Lower lobe of right lung (tissue), 2 donors: ENCODE results near the gene ABCC11. TPM values are rescaled to one million over a fixed set of nuclear protein-coding genes. Genes with fewer than 3 reads are reported as not detected.

ENCODE experiments used
- ATAC-seq, 2 donors: fragments of 200-7000 bp; cut with Tn5 transposase; one replicate each; pipeline ENCODE4 v1.9.1; 2020 to 2022; ENCODE audit warnings: mild to moderate bottlenecking in 2 of 2, moderate library complexity in 2 of 2
- DNase-seq: peaks from one replicate; pipeline ENCODE4 v3.0.0-alpha.2; 2020
- H3K27ac ChIP-seq: fragments of 200-600 bp; one replicate; pipeline ENCODE4 v1.8.0; 2022
- H3K27me3 ChIP-seq: fragments of 200-600 bp; one replicate; pipeline ENCODE4 v1.8.0; 2022; ENCODE audit warnings: low read depth
- H3K36me3 ChIP-seq: fragments of 200-600 bp; one replicate; pipeline ENCODE4 v1.8.0; 2022; ENCODE audit warnings: mild to moderate bottlenecking
- H3K4me1 ChIP-seq: fragments of 200-600 bp; one replicate; pipeline ENCODE4 v1.8.0; 2022
- H3K4me3 ChIP-seq: fragments of 200-600 bp; one replicate; pipeline ENCODE4 v1.8.0; 2022; ENCODE audit warnings: mild to moderate bottlenecking
- H3K9me3 ChIP-seq: fragments of 200-600 bp; one replicate; pipeline ENCODE4 v1.8.0; 2022
- intact Hi-C: fragments of 100-400 bp; cut with DNase I; formaldehyde crosslinking; loops from one replicate; pipeline ENCODE4 v1.11.0; 2022
- total RNA-seq: library from RNA; stranded (reverse); fragmentation: NEBNext Ultra II Directional; extraction: Animal tissue kit (Norgen Biotek cat#: 25700); gene quantifications from one replicate; pipeline ENCODE4 v1.2.1, GENCODE V29; 2021
- TF ChIP-seq, protein P1 (sequence below): fragments of 200-600 bp; IDR thresholded peaks from one replicate; pipeline ENCODE4 v1.8.0; 2022; ENCODE audit warnings: antibody characterized with exemption, mild to moderate bottlenecking
- donor health status: DM: no; HTN: yes; CAD: no; lungs with severe emphysema.

The ABCC11 gene
- total RNA-seq, 1 donor from 2014 or later, result not detected

DNA sequence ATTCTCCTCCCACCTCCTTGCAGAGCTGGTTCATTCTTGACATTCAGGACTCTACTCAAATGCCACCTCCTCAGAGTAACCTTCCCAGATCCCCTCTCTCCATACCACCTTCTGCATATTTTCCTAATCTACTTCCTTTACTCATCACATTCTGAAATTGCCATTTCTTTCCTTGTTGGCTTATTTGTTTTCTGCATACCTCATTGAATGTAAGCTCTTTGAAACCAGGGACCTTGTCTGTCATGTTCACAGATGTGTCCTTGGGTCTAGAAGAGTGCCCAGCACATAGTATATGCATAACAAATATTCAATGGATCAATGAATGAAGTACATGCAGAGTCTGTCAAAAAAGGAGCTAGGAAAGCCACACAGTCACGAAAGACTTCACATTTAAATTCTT is 11.1 kb downstream of the ABCC11 start:
- H3K27me3 ChIP-seq, result no peaks in the 10 kb centered on the region
- TF ChIP-seq, protein P1, sequence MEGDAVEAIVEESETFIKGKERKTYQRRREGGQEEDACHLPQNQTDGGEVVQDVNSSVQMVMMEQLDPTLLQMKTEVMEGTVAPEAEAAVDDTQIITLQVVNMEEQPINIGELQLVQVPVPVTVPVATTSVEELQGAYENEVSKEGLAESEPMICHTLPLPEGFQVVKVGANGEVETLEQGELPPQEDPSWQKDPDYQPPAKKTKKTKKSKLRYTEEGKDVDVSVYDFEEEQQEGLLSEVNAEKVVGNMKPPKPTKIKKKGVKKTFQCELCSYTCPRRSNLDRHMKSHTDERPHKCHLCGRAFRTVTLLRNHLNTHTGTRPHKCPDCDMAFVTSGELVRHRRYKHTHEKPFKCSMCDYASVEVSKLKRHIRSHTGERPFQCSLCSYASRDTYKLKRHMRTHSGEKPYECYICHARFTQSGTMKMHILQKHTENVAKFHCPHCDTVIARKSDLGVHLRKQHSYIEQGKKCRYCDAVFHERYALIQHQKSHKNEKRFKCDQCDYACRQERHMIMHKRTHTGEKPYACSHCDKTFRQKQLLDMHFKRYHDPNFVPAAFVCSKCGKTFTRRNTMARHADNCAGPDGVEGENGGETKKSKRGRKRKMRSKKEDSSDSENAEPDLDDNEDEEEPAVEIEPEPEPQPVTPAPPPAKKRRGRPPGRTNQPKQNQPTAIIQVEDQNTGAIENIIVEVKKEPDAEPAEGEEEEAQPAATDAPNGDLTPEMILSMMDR, result no peak
- no peaks in the 10 kb centered on the region for H3K36me3 ChIP-seq
- ATAC-seq, result no peak
- intact Hi-C loops, result no loop called here
- no peak overlapping the region for H3K27ac ChIP-seq
- no peak overlapping the region for H3K4me3 ChIP-seq
- no peaks in the 10 kb centered on the region for H3K4me1 ChIP-seq
- no peaks in the 10 kb centered on the region for H3K9me3 ChIP-seq
- DNase-seq, result no peak

DNA sequence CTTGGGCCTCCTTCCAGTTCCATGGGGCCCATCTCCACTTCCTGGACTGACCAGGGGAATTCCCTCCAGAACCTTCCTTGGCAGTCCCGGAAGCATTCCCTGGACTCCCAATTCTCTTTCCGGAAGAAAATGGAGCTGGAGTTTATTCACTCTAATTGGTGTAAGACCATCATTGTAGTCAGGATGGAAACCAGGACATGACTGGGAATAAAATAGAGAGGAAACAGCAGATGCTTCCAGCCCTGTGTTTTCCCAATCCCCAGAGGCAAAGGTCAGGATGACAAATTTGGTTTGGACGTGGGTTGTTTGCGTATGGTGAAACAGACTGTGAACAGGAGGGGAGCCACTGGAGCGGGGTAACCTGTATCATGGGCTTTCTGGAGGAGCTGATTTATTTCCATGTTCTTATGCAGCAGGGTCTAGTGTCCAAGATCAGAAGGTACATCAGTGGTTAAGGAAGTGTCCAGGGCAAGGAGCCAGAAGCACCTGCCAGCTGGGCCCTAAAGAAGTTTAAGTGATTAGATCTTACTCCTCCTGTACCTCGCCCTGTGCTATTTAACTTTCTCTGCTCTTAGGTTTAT is 11.7 kb downstream of the ABCC11 start:
- Histone ChIP-seq H3K27ac (no peak overlapping the region), H3K4me1 (no peaks in the 10 kb centered on the region), H3K4me3 (no peak overlapping the region), H3K27me3 (no peaks in the 10 kb centered on the region), H3K9me3 (no peaks in the 10 kb centered on the region), H3K36me3 (no peaks in the 10 kb centered on the region)
- TF ChIP-seq, protein P1, result no peak
- DNase-seq (no peak), ATAC-seq (no peak)
- intact Hi-C loops, result no loop called here

- intact Hi-C loops, result no loop called here
- DNase-seq (no peak), ATAC-seq (no peak)
- Histone ChIP-seq H3K9me3 (no peaks in the 10 kb centered on the region), H3K36me3 (no peaks in the 10 kb centered on the region), H3K4me3 (no peak overlapping the region), H3K4me1 (no peaks in the 10 kb centered on the region), H3K27ac (no peak overlapping the region), H3K27me3 (no peaks in the 10 kb centered on the region)
- TF ChIP-seq, protein P1, result no peak
Measured at GRCh38 chr16:48235058-48235555, 12.2 kb downstream of the ABCC11 start.

DNA sequence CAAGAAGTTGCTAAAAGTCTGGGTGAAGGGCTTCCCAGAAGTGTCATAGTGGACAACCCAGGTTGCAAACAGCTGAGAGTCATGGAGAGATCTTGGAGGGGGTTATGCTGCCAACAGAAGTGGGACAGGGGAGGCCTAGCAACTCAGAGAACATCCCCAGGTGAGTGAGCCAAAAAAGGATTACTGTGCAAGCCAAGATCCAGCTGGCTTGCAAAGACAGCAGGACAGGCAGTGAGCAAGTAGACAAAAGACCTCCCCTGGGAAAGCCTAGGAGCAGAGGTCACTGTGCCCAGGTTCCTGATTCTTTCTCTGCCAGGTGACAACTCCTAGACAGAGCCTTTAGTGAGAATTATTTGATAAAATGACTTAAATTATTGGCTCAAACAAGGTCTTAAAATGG is 12.7 kb downstream of the ABCC11 start:
- no peaks in the 10 kb centered on the region for H3K36me3 ChIP-seq
- ATAC-seq, result no peak
- no peaks in the 10 kb centered on the region for H3K9me3 ChIP-seq
- no peaks in the 10 kb centered on the region for H3K27me3 ChIP-seq
- TF ChIP-seq, protein P1, result no peak
- DNase-seq, result no peak
- no peak overlapping the region for H3K4me3 ChIP-seq
- intact Hi-C loops, result no loop called here
- H3K4me1 ChIP-seq, result no peaks in the 10 kb centered on the region
- no peak overlapping the region for H3K27ac ChIP-seq

- ATAC-seq (no peak), DNase-seq (no peak)
- H3K36me3 ChIP-seq, result no peaks in the 10 kb centered on the region
- intact Hi-C loops, result no loop called here
- no peaks in the 10 kb centered on the region for H3K9me3 ChIP-seq
- no peak overlapping the region for H3K4me3 ChIP-seq
- no peaks in the 10 kb centered on the region for H3K4me1 ChIP-seq
- no peaks in the 10 kb centered on the region for H3K27me3 ChIP-seq
- no peak overlapping the region for H3K27ac ChIP-seq
- TF ChIP-seq, protein P1, result no peak
Measured at GRCh38 chr16:48232493-48233040, 14.8 kb downstream of the ABCC11 start.
